Bronchial epithelial cell (primary cell): Measurements from ENCODE around the gene INTS2. TPM values are rescaled to one million over a fixed set of nuclear protein-coding genes. Genes with fewer than 3 reads are reported as not detected.

ENCODE experiments used
- DNase-seq: peaks from one replicate; pipeline ENCODE4 v3.0.0-alpha.2; 2010; ENCODE audit warnings: low read depth
- FAIRE-seq: peaks from 2 replicates; lab custom pipeline; 2011; peaks lifted over from hg19 to GRCh38; lab: Jason Lieb, UNC
- H3K27me3 ChIP-seq: 2 replicates; pipeline ENCODE4 v1.5.1; 2011; ENCODE audit warnings: low read length; ENCODE audit not compliant: control insufficient read depth, insufficient read depth
- H3K36me3 ChIP-seq: 2 replicates; pipeline ENCODE4 v1.5.1; 2011; ENCODE audit warnings: low read length; ENCODE audit not compliant: control insufficient read depth, insufficient read depth
- H3K4me3 ChIP-seq: 2 replicates; pipeline ENCODE4 v1.5.1; 2011; ENCODE audit warnings: mild to moderate bottlenecking, low read depth, low read length, control low read depth
- CTCF ChIP-seq: IDR thresholded peaks from 2 replicates; pipeline ENCODE4 v1.5.1; 2011; ENCODE audit warnings: mild to moderate bottlenecking, moderate library complexity, low read length, control low read depth, inconsistent platforms; ENCODE audit not compliant: insufficient read depth, severe bottlenecking
- total RNA-seq: library from RNA; depleted of rRNA; stranded (reverse); fragments of >200 nt; gene quantifications from 2 replicates; pipeline ENCODE4 v1.2.1, GENCODE V29; 2014

Gene INTS2
- total RNA-seq, 1 donor from 2014 or later = 17.1 TPM

DNA sequence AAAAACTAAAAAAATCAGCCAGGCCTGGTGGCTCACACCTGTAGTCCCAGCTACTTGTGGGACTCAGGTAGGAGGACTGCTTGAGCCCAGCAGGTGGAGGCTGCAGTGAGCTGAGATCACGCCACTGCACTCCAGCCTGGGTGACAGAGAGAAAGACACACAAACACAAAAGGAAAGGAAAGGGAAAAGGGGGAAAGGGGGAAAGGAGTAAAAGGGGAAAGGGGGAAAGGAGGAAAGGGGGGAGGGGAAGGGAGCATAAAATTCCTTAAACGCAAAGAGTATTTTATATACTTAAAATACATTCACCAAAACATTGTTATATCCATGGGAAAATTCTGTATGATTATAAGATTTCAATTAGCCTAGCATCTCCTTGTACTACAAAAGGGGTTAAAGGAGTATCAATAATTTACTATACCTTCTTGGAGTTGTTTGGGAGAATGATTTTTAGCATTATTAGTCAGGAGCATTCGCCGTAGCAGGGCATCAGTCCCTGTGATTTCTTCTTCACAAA lies 47.1 kb downstream of the INTS2 start:
- FAIRE-seq (no peak), DNase-seq (no peak)
- TF ChIP-seq CTCF = no peak
- no peaks in the 10 kb centered on the region for H3K27me3 ChIP-seq
- peaks cover 4% of the 10 kb centered on the region for H3K36me3 ChIP-seq
- no peak overlapping the region for H3K4me3 ChIP-seq

- Histone ChIP-seq H3K27me3 (no peaks in the 10 kb centered on the region), H3K4me3 (no peak overlapping the region), H3K36me3 (peaks cover 4% of the 10 kb centered on the region)
- DNase-seq = no peak
- no peak for TF ChIP-seq CTCF
- FAIRE-seq = no peak
These were observed 48.7 kb downstream of the INTS2 start for GRCh38 chr17:61878984-61879612.

DNA sequence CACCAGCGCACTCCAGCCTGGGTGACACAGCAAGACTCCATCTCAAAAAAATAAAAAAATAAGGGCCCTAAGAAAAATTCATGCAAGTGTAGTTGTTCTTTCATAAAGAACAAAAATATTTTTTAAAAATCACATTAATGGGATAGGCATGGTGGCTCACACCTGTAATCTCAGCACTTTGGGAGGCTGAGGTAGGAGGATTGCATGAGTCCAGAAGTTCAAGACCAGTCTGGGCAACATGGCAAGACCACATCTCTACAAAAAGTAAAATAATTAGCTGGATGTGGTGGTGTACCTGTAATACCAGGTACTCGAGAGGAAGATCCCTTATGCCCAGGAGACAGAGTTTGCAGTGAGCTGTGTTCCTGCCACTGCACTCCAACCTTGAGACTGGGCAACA lies 49.3 kb downstream of the INTS2 start:
- TF ChIP-seq CTCF = no peak
- Histone ChIP-seq H3K4me3 (no peak overlapping the region), H3K36me3 (peaks cover 5% of the 10 kb centered on the region), H3K27me3 (no peaks in the 10 kb centered on the region)
- DNase-seq (no peak), FAIRE-seq (no peak)

DNA sequence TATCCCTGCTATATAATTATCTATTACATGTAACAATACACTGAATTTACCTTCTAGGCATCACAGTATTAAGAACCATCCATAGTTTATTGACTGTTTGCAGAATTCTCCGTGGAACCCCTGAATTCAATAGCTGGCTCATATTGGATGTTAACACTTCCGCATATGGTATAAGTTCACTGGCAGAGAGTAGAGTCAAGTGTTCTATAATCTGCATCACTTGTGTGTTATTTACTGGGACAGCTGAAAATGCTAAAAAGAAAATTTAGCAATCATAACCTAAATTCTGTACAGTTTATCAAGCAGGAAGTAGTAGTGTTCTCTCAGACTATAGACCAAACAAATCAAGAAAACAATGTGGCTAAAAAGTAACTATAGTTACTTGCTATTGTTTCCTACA lies 49.9 kb downstream of the INTS2 start:
- Histone ChIP-seq H3K27me3 (no peaks in the 10 kb centered on the region), H3K4me3 (no peak overlapping the region), H3K36me3 (peaks cover 3% of the 10 kb centered on the region)
- DNase-seq = no peak
- FAIRE-seq = no peak
- TF ChIP-seq CTCF = no peak

GRCh38 chr17:61875804-61876203 lies 52.0 kb downstream of the INTS2 start:
- DNase-seq (no peak), FAIRE-seq (no peak)
- Histone ChIP-seq H3K27me3 (no peaks in the 10 kb centered on the region), H3K4me3 (no peak overlapping the region), H3K36me3 (peaks cover 3% of the 10 kb centered on the region)
- TF ChIP-seq CTCF = no peak

GRCh38 chr17:61875285-61875684 lies 52.5 kb downstream of the INTS2 start:
- FAIRE-seq (no peak), DNase-seq (no peak)
- H3K4me3 ChIP-seq = no peak overlapping the region
- no peaks in the 10 kb centered on the region for H3K27me3 ChIP-seq
- peaks cover 3% of the 10 kb centered on the region for H3K36me3 ChIP-seq
- no peak for TF ChIP-seq CTCF
